UCSD-AML1 (cell line): ENCODE results near the gene E2F2.
"Not testable (repeated sequence)": the region's sequence is repeated elsewhere in the genome, so short reads cannot be mapped to it uniquely, and the experiment has no call there.

ENCODE experiments used
- DNase-seq: peaks from one replicate; lab custom pipeline; 2025; ENCODE audit not compliant: unreplicated experiment; lab: John Stamatoyannopoulos, UW

Gene E2F2

DNA sequence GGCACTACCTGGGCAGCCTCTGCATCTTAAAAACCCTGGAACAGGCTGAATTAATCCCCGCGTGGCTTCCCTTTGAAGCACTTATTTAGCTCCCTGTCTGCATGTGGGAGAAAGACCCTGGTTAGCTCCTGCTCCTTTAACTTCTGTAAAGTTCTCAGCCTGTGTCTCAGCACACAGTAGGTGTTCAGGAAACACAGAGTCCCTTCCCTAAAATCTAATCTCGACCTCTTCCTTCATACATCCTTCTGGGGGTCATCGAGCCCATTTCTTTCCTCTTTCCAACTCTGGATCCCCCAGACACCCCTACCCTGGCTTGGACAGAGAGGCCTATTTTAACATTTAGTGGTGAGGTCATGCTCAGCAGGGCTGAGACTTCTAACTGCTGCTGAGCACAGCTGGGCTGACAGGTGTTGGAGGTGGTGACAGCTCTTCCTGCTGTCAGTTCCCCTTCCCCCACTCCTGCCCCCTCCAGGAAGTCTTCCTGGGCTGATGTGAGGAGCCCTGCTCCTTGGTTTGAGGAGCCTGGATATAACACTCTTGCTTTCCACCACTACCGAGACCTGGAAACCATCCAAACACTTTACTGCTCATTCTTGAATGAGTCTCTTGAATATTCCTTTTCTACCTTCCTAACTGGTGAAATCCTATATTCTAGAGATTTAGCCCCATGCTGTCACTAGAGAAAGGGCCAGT, 5.3 kb downstream of the E2F2 start:
- DNase-seq, result no peak

GRCh38 chr1:23524716-23525401, 6.2 kb downstream of the E2F2 start:
- peak; percentile 78 for DNase-seq

DNA sequence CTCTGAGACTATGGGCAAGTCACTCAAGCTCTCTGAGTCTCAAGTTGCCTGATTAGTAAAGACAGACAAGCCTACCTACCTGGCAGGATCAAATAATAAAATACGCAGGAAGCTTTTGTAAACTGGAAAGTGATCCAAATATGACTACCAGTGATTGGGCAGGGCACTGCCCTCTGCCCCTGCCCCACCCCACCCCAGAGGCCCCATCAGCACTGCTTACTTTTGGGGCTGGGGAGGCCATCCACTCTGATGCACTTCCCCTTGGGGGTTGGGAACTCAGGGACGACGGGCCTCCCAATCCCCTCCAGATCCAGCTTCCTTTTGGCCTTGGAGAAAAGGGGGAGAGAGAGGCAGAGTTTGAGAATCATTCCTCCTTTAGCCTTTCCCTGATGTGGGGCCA, 6.9 kb downstream of the E2F2 start:
- DNase-seq, result no peak

DNA sequence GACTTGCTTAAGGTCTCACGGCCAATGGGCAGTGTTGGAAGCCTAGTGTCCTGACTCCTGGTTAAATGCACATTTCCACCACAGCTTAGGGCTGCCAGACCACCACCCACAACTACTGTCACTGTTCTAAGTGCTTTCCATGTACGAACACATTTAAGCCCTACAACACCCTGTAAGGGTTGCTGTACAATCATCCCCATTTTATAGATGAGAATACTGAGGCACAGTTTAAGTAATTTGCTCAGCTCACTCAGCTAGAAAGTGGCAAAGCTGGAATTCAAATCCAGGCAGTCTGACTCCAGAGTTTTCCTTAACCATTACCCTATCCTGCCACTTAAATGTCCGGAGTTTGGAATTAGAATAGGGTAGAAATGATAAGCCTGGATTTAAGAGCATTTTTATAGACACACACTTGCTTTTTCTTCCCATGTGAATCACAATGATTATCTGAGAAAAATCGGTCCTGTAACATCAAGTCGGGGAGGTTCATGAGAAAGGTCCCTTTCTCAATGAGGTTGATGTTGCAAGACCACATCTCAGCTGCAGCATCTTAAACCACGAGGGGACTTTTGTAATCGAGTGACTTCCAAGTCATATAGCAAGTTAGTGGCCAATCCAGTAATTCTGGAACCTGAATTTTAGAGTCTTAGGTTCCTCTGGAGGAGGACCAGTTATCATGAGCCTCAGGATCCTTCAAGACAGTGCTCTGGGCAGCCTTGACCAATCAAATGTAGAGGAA, 8.6 kb downstream of the E2F2 start:
- no peak for DNase-seq

DNA sequence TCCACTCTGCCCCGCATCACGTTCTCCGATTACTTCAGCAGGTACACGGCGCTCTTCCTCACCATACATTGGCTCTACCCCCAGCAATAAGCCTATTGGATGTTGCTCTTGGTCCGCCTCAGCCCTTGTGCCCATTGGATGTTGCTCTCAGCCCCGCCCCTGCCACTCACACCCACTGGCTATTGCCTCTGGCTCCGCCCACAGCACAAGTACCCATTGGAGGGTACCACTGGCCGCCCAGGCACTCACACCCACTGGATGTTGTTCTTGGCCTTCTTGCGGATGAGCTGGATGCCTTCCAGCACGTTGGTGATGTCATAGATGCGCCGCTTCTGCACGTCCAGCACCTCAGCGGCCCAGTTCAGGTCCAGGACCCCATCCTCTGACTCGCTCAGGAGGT, 9.4 kb downstream of the E2F2 start:
- no peak for DNase-seq

DNA sequence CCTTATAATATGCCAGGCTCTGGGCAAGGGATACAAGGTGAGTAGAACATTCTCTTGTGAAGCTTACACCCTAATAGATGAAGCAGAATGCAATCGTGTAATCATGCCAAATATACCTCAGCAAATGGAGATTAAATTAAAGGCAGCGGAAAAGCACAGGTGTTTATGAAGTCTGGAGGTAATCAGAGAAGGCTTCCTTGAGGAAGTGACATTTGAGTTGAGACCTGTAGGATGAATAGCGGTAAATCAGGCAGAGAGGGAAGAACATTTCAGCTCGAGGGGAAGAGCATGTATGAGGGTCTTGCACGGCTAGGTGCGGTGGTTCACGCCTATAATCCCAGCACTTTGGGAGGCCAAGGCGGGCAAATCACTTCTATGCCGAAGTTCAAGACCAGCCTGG, 13.5 kb downstream of the E2F2 start:
- no peak for DNase-seq

- no peak for DNase-seq
These were observed 15.1 kb downstream of the E2F2 start for GRCh38 chr1:23515905-23516304.

DNA sequence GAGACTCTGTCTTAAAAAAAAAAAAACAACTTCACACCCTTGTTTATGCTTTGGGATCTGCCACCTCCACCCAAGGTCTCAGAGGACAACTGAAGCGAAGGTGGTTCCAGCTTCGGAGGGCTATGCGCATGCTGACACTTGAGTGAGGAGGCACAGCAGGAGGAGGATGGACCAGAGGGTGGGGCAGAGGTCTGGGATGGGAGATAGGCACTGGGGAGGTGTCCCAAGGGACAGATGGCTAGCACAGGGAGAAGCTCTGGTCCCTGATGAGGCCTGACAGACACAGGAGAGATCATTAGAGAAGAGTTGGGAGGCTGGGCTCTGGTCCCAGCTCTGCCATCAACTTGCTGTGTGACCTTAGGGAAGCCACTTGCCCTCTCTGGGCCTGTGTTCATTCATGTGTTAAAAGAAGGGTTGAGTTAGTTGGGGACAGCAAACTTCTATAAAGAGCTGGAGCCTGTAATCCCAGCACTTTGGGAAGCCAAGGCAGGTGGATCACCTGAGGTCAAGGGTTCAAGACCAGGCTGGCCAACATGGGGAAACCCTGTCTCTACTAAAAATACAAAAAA, 16.8 kb downstream of the E2F2 start:
- no peak for DNase-seq

- no peak for DNase-seq
These were observed 21.1 kb downstream of the E2F2 start for GRCh38 chr1:23509896-23510295.

- no peak for DNase-seq
These were observed 24.5 kb downstream of the E2F2 start for GRCh38 chr1:23506376-23507107.

DNA sequence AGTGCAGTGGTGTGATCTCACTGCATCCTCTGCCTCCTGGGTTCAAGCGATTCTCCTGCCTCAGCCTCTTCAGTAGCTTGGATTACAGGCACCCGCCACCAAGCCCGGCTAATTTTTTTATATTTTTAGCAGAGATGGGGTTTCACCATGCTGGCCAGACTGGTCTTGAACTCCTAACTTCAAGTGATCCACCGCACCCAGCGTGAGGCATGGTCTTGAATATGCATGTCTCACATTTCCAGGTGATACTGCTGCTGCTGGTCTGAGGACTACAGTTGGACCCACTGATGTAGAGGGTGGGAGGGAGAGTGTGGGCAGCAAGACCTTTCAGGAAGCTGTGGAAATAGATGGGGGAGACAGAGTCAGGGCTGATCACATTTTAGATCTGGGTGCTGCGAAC, 25.2 kb downstream of the E2F2 start:
- DNase-seq, result no peak

- not testable (repeated sequence) for DNase-seq
These were observed 26.9 kb downstream of the E2F2 start for GRCh38 chr1:23504156-23504555.

DNA sequence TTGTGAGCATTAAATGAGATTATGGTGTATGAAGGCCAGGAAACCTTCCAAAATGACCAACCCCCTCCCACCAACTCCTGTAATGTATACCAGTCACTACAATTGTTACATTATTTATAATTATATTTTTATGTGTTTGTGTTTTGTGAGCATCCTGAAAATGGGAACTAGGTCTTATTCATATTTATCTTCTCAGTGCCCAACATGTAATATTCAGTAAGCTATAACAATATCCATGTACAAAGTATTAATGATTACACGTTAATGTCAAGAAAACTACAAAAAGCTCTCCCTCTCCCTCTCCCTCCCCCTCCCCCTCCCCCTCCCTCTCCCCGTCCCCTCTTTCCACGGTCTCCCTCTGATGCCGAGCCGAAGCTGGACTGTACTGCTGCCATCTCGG, 28.1 kb downstream of the E2F2 start:
- DNase-seq, result no peak

- no peak for DNase-seq
These were observed 30.6 kb downstream of the E2F2 start for GRCh38 chr1:23500466-23500865.

DNA sequence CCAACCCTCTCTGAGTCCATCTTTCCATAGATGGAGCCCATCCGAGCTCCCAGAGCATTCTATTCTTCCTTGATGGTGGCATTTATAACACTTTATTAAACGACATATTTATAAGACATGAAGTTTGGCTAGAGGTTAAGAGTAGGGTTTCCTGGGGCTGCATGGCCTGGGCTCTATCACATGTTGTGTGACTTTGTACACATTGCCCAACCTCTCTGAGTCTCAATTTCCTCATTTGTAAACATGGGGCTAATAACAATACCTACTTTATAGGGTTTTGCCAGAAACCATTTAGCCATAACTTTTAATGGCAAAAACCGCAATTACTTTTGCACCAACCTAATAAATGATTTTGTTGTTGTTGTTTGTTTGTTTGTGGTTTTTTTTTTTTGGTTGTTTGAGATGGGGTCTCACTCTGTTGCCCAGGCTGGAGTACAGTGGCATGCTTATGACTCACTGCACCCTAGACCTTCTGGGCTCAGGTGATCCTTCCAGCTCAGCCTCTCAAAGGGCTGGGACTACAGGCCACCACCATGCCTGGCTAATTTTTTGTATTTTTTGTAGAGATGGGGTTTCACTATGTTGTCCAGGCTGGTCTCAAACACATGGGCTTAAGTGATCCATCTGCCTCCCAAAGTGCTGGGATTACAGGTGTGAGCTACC, 33.1 kb downstream of the E2F2 start:
- no peak for DNase-seq

DNA sequence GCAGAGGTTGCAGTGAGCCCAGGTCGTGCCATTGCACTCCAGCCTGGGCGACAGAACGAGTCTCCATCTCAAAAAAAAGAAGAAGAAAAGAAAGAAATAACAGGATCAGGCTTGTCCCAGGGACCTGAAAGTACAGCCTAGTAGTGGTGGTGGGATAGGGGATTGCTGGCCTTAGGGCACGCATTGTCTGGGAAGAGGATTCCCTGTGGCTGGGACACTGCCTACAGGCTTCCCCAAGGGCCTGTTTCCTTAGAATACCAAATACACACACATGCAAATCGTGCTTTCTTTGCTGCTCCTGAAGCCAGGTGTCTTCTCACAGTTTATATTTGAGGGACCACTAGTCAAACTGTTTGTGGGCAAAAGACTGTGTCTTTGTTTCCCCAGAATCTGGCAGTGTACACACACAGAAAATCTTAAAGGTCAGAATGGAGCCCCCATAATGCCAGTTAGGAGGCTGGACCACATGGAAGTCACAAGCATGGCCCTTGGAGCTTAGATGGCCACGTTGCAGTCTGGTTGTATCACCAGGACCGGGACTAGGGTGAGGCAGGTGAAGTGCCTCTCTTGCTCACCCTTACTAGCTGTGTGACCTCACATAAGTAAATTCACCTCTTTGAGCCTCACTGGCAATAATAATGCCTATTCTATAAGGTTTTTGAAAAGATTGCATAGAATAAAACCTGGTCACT, 34.4 kb downstream of the E2F2 start:
- no peak for DNase-seq

DNA sequence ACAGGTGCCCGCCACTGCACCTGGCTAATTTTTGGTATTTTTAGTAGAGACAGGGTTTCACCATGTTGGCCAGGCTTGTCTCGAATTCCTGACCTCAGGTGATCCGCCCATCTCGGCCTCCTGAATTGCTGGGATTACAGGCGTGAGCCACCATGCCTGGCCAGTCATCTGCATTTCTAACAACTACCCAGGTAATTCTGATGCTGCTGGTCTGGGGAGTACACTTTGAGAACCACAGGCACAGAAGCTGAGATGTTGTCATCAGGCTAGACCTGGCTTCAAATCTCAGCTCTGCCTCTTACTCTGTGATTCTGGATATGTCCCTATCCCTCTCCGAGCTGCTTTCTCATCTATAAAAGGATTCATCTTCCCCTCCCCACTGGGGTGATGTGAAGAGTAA, 36.2 kb downstream of the E2F2 start:
- not testable (repeated sequence) for DNase-seq

DNA sequence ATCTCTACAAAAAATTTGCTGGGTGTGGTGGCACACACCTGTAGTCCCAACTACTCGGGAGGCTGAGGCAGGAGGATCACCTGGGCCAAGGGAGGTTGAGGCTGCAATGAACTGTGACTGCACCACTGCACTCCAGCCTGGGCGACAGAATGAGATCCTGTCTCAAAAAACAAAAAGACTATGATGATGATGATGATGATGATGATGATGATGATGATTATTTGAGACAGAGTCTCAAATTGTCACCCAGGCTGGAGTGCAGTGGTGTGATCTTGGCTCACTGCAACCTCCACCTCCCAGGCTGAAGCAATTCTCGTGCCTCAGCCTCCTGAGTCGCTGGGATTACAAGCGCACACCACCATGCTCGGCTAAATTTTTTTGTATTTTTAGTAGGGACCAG, 38.3 kb downstream of the E2F2 start:
- not testable (repeated sequence) for DNase-seq

DNA sequence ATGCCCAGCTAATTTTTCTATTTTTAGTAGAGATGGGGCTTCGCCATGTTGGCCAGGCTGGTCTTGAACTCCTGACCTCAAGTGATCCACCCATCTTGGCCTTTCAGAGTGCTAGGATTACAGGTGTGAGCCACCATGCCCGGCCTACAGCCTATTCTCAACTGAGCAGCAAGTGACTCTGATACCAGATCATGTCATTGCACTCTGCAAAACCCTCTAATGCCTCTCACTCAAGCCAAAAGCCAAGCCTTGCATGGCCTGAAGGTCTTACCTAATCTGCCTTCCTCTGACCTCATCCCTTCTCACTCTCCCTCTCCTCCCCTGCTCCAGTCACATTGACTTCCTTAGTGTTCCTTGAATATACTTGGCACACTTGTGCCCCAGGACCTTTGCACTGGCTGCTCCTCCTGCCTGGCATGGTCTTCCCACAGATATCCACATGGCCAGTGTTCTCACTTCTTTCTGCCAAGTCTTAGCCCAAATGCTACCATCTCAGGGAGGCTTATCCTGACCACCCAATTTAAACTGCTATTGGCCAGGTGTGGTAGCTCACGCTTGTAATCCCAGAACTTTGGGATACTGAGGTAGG, 38.8 kb downstream of the E2F2 start:
- DNase-seq, result no peak

DNA sequence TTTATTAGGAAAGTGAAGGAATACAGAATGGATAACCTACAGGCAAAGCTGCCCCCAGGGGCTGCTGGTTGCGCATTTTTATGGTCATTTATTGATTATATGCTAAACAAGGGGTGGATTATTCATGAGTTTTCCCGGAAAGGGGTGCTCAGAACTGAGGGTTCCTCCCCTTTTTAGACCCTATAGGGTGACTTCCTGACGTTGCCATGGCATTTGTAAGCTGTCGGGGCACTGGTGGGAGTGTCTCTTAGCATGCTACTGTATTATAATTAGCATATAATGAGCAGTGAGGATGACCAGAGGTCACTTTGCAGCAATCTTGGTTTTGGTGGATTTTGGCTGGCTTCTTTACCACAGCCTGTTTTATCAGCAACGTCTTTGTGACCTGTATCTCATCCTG, 41.2 kb downstream of the E2F2 start:
- DNase-seq, result no peak
